ENCODE measurements around the gene C1orf198.
A peak's percentile ranks its signal among the peaks of the same experiment; 100 is the strongest.

Gene C1orf198

GRCh38 chr1:230891413-230891812 is 23.1 kb upstream of the C1orf198 start:
- DNase-seq = no peak

DNA sequence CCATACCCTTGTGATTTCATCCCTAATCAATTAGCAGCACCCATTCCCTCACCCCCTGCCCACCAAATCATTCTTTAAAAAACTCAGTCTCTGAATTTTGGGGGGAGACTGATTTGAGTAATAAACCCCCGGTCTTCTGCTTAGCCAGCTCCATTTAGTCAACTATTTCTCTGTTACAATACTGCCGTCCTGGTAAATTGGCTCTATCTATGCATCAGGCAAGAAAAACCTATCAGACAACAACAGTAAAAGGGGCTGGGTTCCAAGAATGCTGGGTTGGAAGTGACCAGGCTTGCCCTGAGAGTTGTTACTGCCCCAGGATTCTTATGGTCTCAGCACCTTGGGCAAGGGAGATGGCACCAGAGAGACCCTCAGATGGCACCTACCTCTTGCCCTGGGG is 16.3 kb upstream of the C1orf198 start:
- no peak for DNase-seq

- DNase-seq = no peak
Measured at GRCh38 chr1:230883967-230884366, 15.6 kb upstream of the C1orf198 start.

- no peak for DNase-seq
Measured at GRCh38 chr1:230879778-230880177, 11.5 kb upstream of the C1orf198 start.

DNA sequence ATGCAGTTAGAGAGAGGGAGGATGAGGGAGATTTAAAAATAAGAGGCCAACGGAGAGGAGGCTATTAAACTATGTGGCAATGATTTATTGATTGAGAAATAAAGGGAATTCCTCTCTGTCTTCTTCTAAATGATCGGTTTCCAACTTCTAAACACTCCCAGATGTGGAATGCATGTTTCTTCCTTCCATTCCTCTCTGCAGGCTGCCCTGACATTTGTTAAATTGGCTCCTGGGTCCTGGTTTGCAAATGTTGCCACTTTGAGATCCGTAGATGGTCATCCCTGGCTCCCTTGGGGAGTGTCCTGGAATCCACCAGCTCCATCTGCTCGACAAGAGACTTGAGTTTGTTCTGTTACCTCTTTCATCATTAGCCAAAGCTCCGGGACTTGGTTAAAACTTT is 10.3 kb upstream of the C1orf198 start:
- DNase-seq = no peak

DNA sequence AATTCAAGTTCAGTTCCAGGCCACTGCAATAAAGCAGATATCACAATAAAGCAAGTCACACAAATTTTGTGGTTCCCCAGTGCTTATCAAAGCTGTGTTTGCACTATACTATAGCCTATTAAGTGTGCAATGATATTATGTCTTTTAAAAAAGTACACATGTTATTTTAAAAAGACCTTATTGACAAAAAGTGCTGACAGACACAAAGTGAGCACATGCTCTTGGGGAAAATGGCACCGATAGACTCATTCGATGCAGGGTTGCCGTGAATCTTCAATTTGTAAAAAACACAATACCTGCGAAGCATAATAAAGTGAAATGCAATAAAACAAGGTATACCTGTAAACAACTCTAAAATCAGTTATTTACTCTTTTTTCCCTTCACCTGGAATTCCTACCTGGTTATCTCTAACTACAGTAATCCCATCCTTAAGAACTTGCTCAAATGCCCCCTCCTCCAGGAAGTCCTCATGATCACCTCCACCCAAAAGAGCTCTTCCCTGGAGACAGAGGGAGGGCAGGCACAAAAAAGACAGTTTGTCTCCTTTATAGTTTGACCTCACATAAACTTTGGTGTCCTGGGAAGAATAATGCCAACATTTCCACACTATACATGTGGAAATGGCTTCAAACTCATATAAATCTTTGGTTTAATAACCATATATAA is 9.7 kb upstream of the C1orf198 start:
- no peak for DNase-seq

DNA sequence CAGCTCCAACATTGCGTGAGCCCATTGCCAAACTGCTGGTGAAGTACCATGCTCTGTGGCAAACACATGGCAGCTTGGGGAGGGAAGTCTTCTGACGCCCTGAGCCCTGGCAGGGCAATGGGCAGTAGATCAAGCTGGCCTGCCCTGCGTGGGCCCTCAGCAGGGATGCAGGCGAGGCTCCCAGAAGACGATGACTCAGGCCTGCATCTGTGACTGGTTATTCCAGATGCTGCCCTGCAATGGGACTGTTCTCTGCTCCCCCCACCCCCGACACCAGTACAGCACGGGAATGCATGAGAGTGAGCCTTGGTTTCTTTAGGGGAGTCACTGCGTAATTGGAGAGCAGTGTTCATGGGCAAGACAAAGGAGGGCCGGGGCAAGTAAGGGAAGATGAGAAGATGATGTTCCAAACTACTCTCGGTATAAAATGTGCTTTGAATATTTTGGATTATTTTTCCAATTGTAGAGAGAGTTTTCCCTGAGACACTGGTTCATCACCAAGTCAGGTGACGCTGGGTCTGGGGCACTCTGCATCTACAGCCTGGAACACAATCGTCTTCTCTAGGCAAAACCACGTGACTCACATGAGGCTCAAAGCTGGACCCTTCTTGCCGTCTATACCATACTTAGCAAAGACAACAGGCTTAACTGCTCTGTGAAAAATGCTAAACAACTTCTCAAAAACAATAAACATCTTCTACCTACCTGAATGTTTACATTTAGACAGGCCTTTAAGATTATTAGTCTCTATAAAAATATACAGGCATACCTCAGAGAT is 9.0 kb upstream of the C1orf198 start:
- no peak for DNase-seq

GRCh38 chr1:230876660-230877059 is 8.3 kb upstream of the C1orf198 start:
- DNase-seq = no peak

GRCh38 chr1:230875370-230875769 is 7.0 kb upstream of the C1orf198 start:
- no peak for DNase-seq

DNA sequence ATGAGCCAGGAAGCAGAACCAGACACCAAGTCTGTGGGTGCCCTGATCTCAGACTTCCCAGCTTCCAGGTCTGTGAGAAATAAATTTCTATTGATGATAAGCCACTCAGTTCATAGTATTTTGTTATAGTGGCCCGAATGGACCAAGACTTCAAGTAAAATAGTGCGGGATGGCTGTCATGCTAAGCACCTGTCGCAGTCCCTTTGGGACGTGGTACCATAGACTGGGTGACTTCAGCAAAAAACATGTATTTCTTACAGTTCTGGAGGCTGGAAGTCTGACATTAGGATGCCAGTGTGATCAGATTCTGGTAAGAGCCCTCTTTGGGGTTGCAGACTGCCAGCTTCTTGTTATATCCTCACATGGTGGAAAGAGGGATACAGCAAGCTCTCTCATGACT is 2.6 kb upstream of the C1orf198 start:
- no peak for DNase-seq

- DNase-seq = no peak
Measured at GRCh38 chr1:230869500-230869899, 1.2 kb upstream of the C1orf198 start.

GRCh38 chr1:230868736-230869385 is 540 bp upstream of the C1orf198 start:
- peak; percentile 53 for DNase-seq

DNA sequence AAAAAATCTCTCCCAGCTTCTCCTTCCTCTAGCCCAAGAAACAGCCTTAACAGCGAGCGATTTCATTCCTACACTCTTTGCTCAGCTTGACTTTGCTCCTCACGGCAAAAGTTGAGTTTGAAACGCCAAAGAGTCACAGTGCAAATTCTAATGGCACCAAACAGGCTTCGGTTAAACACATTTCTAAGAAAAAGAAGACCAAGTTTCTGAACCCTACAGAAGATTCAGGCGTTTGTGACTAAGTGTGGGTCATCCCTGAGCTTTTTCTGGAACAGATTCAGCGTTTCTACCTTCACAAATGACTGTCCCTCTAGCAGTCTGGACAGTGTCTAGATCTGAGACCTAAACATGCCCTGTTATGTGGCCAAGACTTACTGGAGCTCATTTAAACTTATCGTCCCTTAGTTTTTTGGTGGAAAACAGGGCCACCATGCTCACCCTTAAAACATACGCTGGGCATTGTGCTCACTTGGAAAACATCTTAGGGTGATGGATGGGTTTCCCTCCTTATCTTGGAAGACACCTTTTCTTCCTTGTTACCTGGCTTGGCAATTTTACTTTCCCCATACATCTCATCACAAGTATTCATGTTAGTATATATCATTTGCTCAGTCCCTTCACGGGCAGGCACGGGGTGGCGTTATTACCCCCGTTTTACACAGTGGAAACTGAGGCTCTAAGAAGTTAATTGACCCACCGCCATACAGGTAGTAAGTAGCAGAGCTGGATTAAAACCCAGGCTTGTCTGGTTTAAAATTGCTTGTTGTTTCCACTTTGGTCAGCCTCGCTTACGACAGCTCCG is 1.0 kb downstream of the C1orf198 start:
- peak; percentile 27 for DNase-seq

DNA sequence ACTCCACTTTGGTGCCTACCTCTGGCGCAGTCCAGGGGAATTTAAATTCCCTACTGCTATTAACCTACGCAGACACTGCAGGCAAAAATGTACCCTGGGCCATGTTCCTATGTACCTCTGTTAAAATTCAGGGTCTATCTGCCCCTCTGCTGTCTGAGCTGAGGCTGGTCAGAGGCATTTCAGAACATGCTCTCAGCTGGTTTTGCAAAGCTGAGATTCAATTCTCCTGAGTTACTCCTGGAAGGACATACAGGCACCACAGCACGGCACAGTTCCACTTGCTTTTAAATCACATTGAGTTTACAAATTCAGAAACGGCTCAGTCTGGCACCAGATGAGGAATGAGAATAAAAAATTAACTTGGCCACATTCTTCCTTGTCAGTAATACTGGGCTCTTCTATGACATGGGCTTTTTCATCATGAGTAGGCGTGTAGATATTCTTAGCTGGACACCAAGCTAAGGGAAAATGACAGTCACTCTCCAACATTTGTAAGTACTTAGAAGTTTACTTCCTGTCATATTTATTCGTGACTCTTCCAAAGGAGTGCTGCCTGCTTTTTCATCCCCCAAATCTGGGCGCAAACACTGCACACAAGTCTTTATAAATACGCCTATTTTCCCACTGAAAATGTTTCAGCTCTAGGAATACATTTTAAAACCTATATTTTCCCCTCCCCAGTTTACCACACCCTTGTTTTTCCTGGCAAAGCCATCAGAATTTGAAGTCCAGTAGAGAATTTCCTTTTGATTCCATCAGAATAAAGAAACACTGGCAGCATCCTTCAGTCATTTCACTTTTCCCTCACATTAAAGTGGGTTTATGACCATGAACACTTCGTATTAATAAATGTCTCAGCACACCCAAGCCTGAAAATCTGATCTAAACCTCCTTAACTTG is 1.9 kb downstream of the C1orf198 start:
- DNase-seq = no peak

DNA sequence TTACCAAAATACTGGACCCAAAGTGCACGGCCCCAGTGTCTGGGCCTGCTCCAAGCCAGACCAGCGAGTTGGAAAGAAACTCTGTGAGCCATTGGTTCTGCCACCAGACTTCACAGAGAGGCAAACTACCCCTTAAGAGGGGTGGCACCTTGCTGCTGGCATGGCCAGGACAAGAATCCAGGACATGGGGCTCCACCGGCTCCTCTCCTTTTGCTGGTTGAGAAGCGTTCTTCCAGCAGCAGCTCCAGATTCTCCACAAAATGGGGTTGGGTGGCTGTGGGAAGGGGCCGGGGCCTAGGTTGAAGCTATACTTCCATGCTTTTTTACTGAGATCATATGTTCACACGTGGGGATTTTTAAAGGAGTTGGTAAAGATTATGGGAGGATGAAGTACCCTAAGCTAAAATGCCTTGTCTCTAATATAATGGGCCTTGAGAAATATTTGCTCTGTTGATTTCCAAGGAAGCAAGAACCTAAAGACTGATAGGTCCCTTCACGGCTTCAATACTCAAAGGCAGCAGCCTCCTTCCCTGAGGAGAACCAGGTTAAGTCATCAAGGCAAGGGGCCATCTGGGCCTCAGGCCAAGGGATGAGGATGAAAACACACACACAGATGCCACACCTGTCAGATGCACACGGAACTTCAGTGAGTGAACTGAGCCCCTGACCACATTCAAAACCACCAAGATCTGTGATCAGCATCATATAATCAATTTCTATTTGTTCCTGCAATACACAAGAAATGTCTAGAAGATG is 3.1 kb downstream of the C1orf198 start:
- no peak for DNase-seq

- DNase-seq = no peak
Measured at GRCh38 chr1:230864441-230864840, 3.9 kb downstream of the C1orf198 start.

DNA sequence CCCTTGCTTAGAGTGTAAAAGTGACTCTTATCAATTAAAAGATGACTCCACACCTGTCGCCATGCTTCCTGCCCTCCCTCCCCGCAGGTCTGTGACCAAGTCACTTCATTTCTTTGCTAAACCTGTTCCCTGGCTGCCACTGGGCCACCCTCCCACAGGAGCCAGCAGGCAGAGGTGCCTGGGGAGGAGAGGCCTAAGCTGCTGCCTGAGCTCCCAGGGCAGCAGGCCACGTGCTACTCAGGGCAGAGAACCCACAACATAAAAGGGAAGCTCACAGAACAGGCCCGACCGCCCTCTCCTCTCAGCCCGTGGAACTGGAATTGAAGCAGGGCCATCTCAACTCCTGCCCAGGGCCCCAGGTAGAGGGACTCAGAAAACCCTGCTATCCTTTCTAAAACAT is 4.9 kb downstream of the C1orf198 start:
- peak; percentile 27 for DNase-seq

- no peak for DNase-seq
Measured at GRCh38 chr1:230861970-230862595, 6.2 kb downstream of the C1orf198 start.

GRCh38 chr1:230861489-230861888 is 6.8 kb downstream of the C1orf198 start:
- no peak for DNase-seq

DNA sequence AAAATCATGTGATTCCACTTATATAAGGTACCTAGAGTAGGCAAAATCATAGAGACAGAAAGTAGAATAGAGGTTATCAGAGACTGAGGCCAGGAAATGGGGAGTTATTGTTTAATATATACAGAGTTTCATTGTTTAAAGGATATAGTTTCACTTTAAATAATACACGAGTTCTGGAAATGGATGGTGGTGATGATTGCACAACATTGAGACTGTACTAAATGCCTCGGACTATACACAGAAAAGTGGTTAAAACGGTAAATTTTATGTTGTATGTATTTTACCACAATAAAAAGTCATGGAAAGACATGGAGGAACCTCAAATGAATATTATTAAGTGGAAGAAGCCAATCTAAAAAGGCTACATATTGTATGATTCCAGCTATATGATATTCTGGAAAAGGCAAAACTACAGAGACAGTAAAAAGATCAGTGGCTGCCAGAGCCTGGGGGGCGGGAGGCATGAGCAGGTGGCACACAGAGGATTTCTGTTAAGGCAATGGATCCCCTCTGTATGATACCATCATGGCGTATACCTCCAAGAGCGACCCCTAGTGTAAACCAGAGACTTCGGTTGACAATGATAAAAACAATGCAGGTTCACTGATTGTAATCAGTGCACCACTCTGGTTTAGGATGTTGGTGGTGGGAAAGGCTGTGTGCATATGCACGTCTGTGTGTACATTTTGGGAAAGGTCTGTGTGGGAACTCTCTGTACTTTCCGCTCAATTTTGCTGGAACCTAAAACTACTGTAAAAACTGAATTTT is 7.5 kb downstream of the C1orf198 start:
- no peak for DNase-seq
